Endothelial cell of umbilical vein (primary cell): ENCODE results near the gene ATP6AP2. TPM values are rescaled to one million over a fixed set of nuclear protein-coding genes. Genes with fewer than 3 reads are reported as not detected.

Experiments used
- BruUV-seq: library from RNA; stranded (reverse); fragments of 400-500 nt; replicated peaks from 2 replicates; lab custom pipeline; 2021; lab: Mats Ljungman, UMichigan
- CTCF ChIA-PET: fragments of 300-600, 350-600 bp; sonication (Branson Sonifier 250); formaldehyde crosslinking; loops from one replicate; lab custom pipeline; 2021; ENCODE audit warnings: antibody characterized with exemption, inconsistent platforms; lab: Charles Lee
- POLR2A ChIA-PET: fragments of 300-600, 350-600 bp; sonication (Branson Sonifier 250); formaldehyde crosslinking; loops from one replicate; lab custom pipeline; 2021; ENCODE audit warnings: antibody characterized with exemption, inconsistent platforms; lab: Charles Lee
- DNase-seq: peaks from one replicate; pipeline ENCODE4 v3.0.0-alpha.2; 2011; ENCODE audit warnings: low read depth, low spot score
- FAIRE-seq: peaks from 2 replicates; lab custom pipeline; 2011; peaks lifted over from hg19 to GRCh38; lab: Jason Lieb, UNC
- H2AFZ ChIP-seq: 2 replicates; pipeline ENCODE4 v1.6.0; 2012; ENCODE audit warnings: low read depth, low read length, control low read depth, inconsistent platforms
- H3K27ac ChIP-seq: 2 replicates; pipeline ENCODE4 v1.5.1; 2011; ENCODE audit warnings: low read depth, mild to moderate bottlenecking, control low read depth, low read length, moderate library complexity; ENCODE audit not compliant: insufficient read depth
- H3K27me3 ChIP-seq, 2 experiments: 2 replicates each; pipeline versions ENCODE4 v1.6.0 to v1.6.1; 2011; ENCODE audit warnings: low read length in 2 of 2, mixed read lengths in 1 of 2; ENCODE audit not compliant: control insufficient read depth in 2 of 2, insufficient read depth in 2 of 2
- H3K36me3 ChIP-seq, 2 experiments: 2 replicates in 1 of 2; 3 replicates in 1 of 2; pipeline ENCODE4 v1.5.1; 2011; ENCODE audit warnings: low read length in 2 of 2, mild to moderate bottlenecking in 1 of 2, moderate library complexity in 1 of 2; ENCODE audit not compliant: control insufficient read depth in 2 of 2, insufficient read depth in 2 of 2; ENCODE audit errors: extremely low read depth in 1 of 2
- H3K4me1 ChIP-seq: 3 replicates; pipeline ENCODE4 v1.5.1; 2011; ENCODE audit warnings: mild to moderate bottlenecking, low read length; ENCODE audit not compliant: control insufficient read depth, insufficient read depth; ENCODE audit errors: extremely low read depth
- H3K4me2 ChIP-seq: 2 replicates; pipeline ENCODE4 v1.6.1; 2011; ENCODE audit warnings: low read length, control low read depth, mixed read lengths; ENCODE audit not compliant: insufficient read depth
- H3K4me3 ChIP-seq, 3 experiments: fragments of 200-600 bp in 1 of 3; sonication (generic), shearing (Covaris generic) in 1 of 3; replicated peaks in 1 of 3; 2 replicates each; pipeline ENCODE4 v1.5.1; 2011 to 2016; ENCODE audit warnings: control low read depth in 3 of 3, low read length in 3 of 3, mild to moderate bottlenecking in 2 of 3, inconsistent platforms in 1 of 3, low read depth in 1 of 3, moderate library complexity in 1 of 3; ENCODE audit not compliant: insufficient read depth in 1 of 3
- H3K79me2 ChIP-seq: 2 replicates; pipeline ENCODE4 v1.6.0; 2012; ENCODE audit warnings: low read length, inconsistent platforms; ENCODE audit not compliant: control insufficient read depth, insufficient read depth
- H3K9ac ChIP-seq: replicated peaks from 2 replicates; pipeline ENCODE3; 2011; ENCODE audit warnings: low read length, control low read depth; ENCODE audit not compliant: insufficient read depth; ENCODE audit errors: extremely low read depth
- H3K9me1 ChIP-seq: replicated peaks from 3 replicates; pipeline ENCODE4 v1.6.0; 2011; ENCODE audit warnings: mild to moderate bottlenecking, low read length; ENCODE audit not compliant: control insufficient read depth, insufficient read depth; ENCODE audit errors: extremely low read depth
- H3K9me3 ChIP-seq: replicated peaks from 2 replicates; pipeline ENCODE4 v1.5.1; 2012; ENCODE audit warnings: low read length, inconsistent platforms; ENCODE audit not compliant: control insufficient read depth, insufficient read depth
- H4K20me1 ChIP-seq: replicated peaks from 2 replicates; pipeline ENCODE3; 2011; ENCODE audit warnings: mild to moderate bottlenecking, low read length; ENCODE audit not compliant: control insufficient read depth, insufficient read depth; ENCODE audit errors: extremely low read depth
- CTCF ChIP-seq, 2 donors: IDR thresholded peaks; 1 replicate in 1 of 2; 2 replicates in 1 of 2; pipeline ENCODE4 v1.5.1; 2011; ENCODE audit warnings: low read length in 2 of 2, mild to moderate bottlenecking in 2 of 2, moderate library complexity in 2 of 2, control low read depth in 1 of 2, inconsistent platforms in 1 of 2, low read depth in 1 of 2; ENCODE audit not compliant: insufficient read depth in 1 of 2; ENCODE audit errors: extremely low read depth in 1 of 2
- EZH2 ChIP-seq: IDR thresholded peaks from 2 replicates; pipeline ENCODE4 v1.6.1; 2012; ENCODE audit warnings: borderline replicate concordance, low read depth, mild to moderate bottlenecking, moderate library complexity, low read length, inconsistent platforms; ENCODE audit not compliant: severe bottlenecking
- FOS ChIP-seq: IDR thresholded peaks from 2 replicates; pipeline ENCODE4 v1.6.1; 2011; ENCODE audit warnings: mild to moderate bottlenecking, low read length, moderate library complexity, borderline replicate concordance; ENCODE audit not compliant: insufficient read depth
- GATA2 ChIP-seq: IDR thresholded peaks from 2 replicates; pipeline ENCODE4 v1.7.0; 2011; ENCODE audit warnings: low read depth, mild to moderate bottlenecking, moderate library complexity, mixed read lengths, low read length; ENCODE audit not compliant: insufficient read length, insufficient read depth
- JUN ChIP-seq: IDR thresholded peaks from 2 replicates; pipeline ENCODE4 v1.6.1; 2011; ENCODE audit warnings: borderline replicate concordance, low read depth; ENCODE audit not compliant: insufficient read length, insufficient read depth
- MAX ChIP-seq: IDR thresholded peaks from 2 replicates; pipeline ENCODE4 v1.6.1; 2011; ENCODE audit not compliant: insufficient read depth, insufficient read length
- MYC ChIP-seq: IDR thresholded peaks from one replicate; pipeline ENCODE4 v1.6.1; 2011; ENCODE audit warnings: mild to moderate bottlenecking, low read depth, low read length
- POLR2A ChIP-seq: IDR thresholded peaks from 2 replicates; pipeline ENCODE4 v1.6.1; 2012; ENCODE audit warnings: low read depth, mild to moderate bottlenecking, control low read depth, low read length
- POLR2AphosphoS5 ChIP-seq: IDR thresholded peaks from 2 replicates; pipeline ENCODE4 v1.6.1; 2012; ENCODE audit warnings: low read depth, mild to moderate bottlenecking, control low read depth, low read length, moderate library complexity; ENCODE audit not compliant: insufficient read depth
- dilution Hi-C: fragments of 300-500 bp; cut with MboI; formaldehyde crosslinking; loops from one replicate; pipeline ENCODE4 v1.15.0; 2019; ENCODE audit warnings: low sequenced_read_pairs; ENCODE audit not compliant: extremely low pct_ligation_motif_present
- intact Hi-C: fragments of 100-400 bp; cut with micrococcal nuclease; formaldehyde crosslinking; loops from one replicate; pipeline ENCODE4 v1.10.0; 2022
- polyA plus RNA-seq, 4 experiments: library from polyadenylated mRNA; depleted of rRNA in 3 of 4; stranded (reverse) in 3 of 4; unstranded in 1 of 4; fragments of >200 nt; gene quantifications; 2 replicates each; pipeline versions ENCODE4 v1.2.1 to v1.2.3, GENCODE V29; 2011 to 2012; ENCODE audit warnings: missing spikeins in 1 of 4
- total RNA-seq: library from RNA; stranded (reverse); gene quantifications from 2 replicates; pipeline ENCODE4 v1.2.3, GENCODE V29; 2021

ATP6AP2 gene
- total and polyA plus RNA-seq, 2 donors (not counting 3 experiments of a cell fraction or from before 2014, with no cell fraction given), result 84.6 to 95.9 TPM

- no peak overlapping the region for H3K27ac ChIP-seq
- H4K20me1 ChIP-seq, result no peaks in the 10 kb centered on the region
- no peak overlapping the region for H3K4me2 ChIP-seq
- H3K4me3 ChIP-seq, result no peak overlapping the region
- no peak for FAIRE-seq
- CTCF ChIA-PET, result no interaction called here
- TF ChIP-seq GATA2 (no peak), EZH2 (no peak), MAX (no peak), JUN (no peak), POLR2A (no peak)
- no peak overlapping the region for H2AFZ ChIP-seq
- no peaks in the 10 kb centered on the region for H3K79me2 ChIP-seq
- H3K27me3 ChIP-seq, result no peaks in the 10 kb centered on the region
- no peaks in the 10 kb centered on the region for H3K9me3 ChIP-seq
- dilution Hi-C loops (no loop called here), intact Hi-C loops (no loop called here)
- no peak for DNase-seq
- H3K9me1 ChIP-seq, result no peaks in the 10 kb centered on the region
- H3K4me1 ChIP-seq, result no peaks in the 10 kb centered on the region
- H3K36me3 ChIP-seq, result peaks cover 0 to 1% of the 10 kb centered on the region in 2 experiments
- H3K9ac ChIP-seq, result no peak overlapping the region
- BruUV-seq, result no TSS peak
- POLR2A ChIA-PET, result no interaction called here
Observed at GRCh38 chrX:40625294-40625693, 44.5 kb downstream of the ATP6AP2 start.

GRCh38 chrX:40628506-40628905, 47.7 kb downstream of the ATP6AP2 start:
- Histone ChIP-seq H4K20me1 (no peaks in the 10 kb centered on the region), H3K9ac (no peak overlapping the region), H3K27ac (no peak overlapping the region), H3K9me3 (no peaks in the 10 kb centered on the region), H3K4me3 (no peak overlapping the region), H3K4me1 (no peaks in the 10 kb centered on the region), H3K27me3 (no peaks in the 10 kb centered on the region), H3K79me2 (no peaks in the 10 kb centered on the region), H3K4me2 (no peak overlapping the region), H3K9me1 (no peaks in the 10 kb centered on the region), H2AFZ (no peak overlapping the region), H3K36me3 (peaks cover 2 to 17% of the 10 kb centered on the region in 2 experiments)
- DNase-seq (no peak), FAIRE-seq (no peak)
- intact Hi-C loops (no loop called here), dilution Hi-C loops (no loop called here)
- ChIA-PET POLR2A (no interaction called here), CTCF (interaction anchor here (1.4 kb wide), 1 partner anchor 84 kb away, joined by 5 read pairs; no protein-coding TSS in a partner anchor)
- no TSS peak for BruUV-seq
- TF ChIP-seq JUN, result no peak
- TF ChIP-seq FOS, result no peak
- no peak for TF ChIP-seq GATA2
- no peak for TF ChIP-seq CTCF (IDR thresholded peaks at IDR 0.05; ENCODE audit: extremely low read depth in 1 of 2, insufficient read depth in 1 of 2, low read depth in 1 of 2, low read length in 2 of 2)
- TF ChIP-seq MYC, result no peak
- TF ChIP-seq EZH2, result no peak
- no peak for TF ChIP-seq POLR2AphosphoS5
- TF ChIP-seq POLR2A, result no peak
- TF ChIP-seq MAX, result no peak
